Skin of body (tissue), 2 donors: ENCODE measurements around the gene WWOX. TPM values are rescaled to one million over a fixed set of nuclear protein-coding genes. Genes with fewer than 3 reads are reported as not detected.

ENCODE experiments used
- DNase-seq: peaks from one replicate; lab custom pipeline; 2025; lab: John Stamatoyannopoulos, UW
- total RNA-seq: library from RNA; depleted of rRNA; stranded (reverse); fragments of >200 nt; gene quantifications from one replicate; pipeline ENCODE4 v1.2.3, GENCODE V29; 2014

The WWOX gene
- total RNA-seq, 1 donor from 2014 or later = 30.5 TPM

DNA sequence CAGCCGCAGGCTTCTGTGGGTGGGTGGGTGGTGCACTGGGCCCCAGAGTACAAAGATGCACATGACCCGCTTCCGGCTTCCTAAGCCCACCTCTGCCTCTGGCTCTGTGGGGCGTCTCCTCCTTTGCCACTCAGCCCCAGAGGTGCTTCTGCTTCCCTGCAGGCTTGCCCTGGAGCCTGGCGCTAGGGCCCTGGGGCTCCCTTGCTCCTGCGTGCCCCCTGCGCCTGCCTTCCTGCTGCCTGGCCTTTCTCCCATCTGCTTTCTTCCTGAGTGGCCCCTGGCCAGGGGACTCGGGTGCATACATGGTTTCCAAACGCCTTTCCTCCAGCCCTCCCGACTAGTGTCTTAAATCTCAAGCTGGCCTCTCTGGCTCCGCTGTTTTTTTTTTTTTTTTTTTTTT is 3.4 kb downstream of the WWOX start:
- no peak for DNase-seq

DNA sequence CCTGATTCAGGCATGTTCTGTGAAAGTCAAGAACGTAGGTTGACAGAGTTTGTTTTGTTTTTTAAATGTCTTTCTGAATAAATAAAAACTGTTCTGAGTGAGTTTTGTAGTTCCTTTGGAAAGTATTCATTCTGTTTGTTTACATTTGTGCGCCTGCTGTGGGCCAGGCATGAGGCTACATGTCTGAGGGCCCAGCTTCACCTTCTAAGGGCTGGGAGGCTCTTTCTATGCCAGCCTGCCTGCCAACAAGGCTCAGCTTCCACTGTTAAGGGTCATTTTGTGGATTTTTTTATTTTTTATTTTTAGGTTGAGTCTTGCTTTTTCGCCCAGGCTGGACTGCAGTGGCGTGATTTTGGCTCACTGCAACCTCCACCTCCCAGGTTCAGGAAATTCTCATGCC is 6.1 kb downstream of the WWOX start:
- no peak for DNase-seq

DNA sequence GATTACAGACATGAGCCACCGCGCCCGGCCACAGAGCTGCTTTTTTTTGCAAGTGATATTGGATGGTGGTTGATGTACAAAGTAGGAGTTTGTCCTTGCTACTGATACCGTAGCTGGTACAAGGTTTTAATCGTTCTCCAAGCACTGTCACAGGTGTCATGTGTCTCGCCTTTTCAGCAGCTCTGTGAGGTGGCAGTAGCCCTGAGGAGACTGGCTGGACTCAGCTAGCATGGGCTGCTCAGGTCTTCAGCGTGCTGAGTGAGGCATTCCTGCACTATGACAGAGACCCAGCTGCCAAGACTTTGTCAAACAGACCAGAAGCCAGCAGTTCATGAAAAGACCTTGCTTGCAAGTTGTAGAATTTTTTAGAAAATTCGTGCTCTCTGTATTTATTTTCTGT is 7.2 kb downstream of the WWOX start:
- DNase-seq = no peak

DNA sequence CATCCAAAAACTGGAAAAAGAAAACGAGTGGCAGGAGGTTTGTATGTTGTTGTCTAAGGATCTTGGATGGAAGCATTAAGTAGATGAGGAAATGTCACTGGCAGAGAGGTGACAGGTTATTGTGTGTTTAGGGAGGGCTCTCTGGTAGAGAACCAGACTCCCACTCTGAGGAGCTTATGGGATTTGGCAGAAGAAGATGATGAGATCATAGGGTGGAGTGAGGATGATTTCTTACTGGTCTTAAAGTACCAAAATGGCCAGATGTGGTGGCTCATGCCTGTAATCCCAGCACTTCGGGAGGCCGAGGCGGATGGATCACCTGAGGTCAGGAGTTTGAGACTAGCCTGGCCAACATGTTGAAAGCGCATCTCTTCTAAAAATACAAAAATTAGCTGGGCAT is 9.0 kb downstream of the WWOX start:
- DNase-seq = no peak

DNA sequence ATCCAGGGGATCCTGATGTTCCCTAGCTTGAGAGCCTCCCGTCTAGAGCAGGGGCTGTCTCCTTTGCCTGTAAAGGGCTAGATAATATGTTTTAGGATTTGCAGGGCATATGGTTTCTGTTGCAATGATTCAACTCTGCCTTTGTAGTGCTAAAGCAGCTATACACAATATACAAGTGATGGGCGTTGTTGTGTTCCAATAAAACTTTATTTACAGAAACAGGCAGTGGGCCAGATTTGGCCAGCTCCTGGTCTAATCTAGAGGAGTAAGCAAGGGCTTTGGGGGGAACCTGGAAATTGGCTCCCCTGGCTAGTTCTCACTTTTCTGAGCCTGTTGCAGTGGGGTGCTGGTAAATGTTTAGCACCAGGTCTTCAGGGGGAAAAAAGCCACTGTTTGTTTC is 13.8 kb downstream of the WWOX start:
- DNase-seq = no peak

DNA sequence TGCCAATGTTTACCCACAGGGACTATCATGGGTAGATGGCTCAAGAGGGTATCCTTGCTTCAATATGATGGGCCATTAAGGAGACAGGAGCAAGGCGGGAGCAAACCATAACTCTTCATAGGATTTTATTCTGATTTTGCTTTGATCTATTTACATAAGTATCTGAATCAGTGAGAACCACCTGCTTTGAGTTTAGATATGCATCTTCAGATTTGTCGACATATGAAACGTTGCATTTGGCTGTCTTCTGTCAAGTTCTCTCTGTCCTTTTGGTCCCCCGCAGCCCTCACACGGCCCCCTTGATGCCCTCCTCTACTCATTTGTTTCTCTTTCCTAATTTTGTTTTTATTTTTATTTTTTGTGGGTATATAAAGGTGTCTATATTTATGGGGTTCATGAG is 16.2 kb downstream of the WWOX start:
- no peak for DNase-seq

DNA sequence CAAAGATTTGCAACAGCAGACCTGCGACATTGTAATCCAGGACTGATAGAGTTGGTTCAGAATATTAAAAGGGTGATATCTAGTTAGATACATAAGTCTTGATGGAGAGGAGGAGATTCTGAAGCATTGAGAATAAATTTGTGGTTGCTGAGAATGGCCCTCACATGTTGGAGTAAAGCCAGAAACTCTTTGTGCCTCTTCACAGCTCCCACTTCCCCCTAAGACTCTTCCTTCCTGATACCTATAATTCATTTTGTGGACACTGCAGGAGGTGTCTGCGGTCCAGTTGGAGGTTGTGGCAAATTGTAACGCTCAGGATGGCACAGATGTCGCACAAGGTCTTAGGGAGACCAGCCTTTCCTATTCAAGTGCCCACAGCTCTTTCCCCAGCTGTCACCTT is 17.5 kb downstream of the WWOX start:
- no peak for DNase-seq

DNA sequence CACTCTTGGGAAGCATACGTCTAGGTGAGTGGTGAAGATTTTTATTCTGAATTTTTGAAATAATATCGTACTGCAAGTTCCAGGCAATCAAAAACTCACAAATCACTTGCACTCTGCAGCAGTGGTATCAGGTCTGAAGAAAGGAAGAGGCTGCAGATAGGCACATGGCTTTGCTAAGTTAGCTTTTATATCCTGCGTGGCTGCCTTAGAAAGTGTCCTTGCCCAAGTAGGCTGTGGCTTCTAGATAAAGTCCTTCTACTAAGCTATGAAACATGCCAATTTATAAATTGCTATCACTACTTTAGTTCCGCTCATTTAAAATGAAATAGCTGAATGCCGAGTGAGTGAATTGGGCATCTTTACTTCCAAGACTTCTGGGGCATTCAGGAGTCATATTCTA is 17.9 kb downstream of the WWOX start:
- DNase-seq = no peak

DNA sequence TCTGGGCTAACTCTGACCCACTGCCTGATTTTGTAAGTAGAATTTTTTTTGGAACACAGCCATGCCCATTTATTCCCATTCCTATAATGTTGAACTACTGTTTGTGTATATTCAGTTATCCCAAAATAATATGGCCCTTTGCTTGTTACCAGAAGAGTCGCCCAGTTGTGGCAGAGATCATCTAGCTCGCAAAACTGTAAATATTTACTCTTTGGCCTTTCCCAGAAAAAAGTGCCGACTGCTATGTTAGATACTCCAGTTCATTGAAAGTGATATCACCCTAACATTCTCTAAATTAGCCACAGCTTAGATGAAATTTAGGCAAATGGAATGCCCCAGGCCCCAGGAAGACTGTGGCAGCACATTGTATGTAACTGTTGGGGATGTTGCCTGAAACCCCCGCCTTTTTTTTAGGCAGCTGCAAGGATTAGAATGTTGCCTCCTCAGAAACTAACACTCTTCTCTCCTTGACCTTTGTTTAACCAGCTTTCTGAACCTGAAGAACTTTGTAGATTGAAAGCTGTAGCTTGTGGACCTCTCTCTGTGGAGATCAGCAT is 19.1 kb downstream of the WWOX start:
- no peak for DNase-seq

DNA sequence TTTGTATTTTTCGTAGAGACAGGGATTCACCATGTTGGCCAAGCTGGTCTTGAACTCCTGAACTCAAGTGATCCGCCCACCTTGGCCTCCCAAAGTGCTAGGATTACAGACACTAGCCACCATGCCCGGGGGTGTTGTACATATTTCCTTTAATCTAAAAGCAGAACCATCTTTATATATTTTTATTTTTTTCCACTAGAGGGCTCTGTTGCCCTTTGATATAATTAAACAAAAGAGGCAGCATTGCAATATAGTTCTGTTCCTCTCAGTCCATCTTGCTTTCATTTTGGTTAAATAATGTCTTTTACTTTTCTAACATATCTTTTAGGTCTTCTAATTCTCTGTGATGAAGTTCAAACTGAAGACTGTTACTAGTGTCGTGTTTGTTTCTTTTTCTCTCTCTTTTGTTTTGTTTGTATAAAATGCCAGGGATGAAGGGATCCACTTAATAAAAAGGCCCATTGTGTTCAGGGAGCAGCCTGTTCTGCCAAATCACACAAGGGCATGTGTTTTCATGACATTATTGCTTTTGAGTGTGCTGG is 23.4 kb downstream of the WWOX start:
- peak; percentile 39 for DNase-seq

DNA sequence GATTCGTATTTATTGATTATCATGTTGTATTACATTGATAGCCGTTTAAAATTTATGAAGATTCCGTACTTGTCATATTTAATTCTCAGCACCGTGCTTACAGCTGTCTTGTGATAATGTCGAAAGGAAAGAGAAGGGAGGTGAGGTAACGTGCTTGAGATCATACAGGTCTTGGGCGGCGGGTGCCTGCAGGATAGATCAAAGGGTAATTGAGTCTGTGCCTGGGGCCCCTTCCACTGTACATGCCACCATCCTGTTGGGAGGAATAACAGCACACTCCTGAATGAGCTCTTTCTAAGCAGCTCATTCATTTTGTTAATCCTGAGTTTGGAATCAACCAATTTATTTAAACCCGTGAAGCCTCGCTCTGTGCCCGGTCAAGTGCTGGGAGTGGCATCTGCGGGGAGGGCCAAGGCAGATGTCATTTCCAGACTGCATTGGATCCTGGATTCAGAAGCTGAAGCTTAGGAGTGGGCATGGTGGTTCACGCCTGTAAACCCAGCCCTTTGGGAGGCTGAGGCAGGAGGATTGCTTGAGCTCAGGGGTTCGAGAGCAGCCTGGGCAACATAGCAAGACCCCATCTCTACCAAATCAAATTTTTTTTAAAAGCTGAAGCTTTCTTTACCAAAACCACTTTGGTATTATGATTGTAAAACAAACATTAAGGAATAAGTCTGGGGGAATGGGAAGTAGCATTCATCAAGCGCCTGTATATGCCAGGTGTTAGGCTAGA is 25.8 kb downstream of the WWOX start:
- DNase-seq = no peak

DNA sequence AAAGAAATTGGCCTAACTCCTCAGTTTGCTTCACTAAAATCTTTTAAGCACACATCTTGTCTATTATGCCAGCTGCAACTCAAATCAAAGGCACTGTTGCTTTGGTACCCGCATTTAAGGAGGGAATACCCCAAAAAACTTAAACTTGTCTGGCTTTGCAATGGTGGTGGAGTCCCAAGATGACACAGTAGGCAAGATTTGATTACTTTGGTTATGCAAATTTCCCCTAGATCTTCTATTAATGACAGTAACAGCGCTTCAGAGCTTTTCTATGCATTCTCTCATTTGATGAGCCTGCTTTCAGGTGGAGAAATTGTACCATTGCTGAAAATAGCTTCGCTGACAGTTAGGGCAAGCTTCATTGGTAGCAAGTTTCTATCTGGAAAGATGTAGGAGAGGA is 27.2 kb downstream of the WWOX start:
- no peak for DNase-seq

DNA sequence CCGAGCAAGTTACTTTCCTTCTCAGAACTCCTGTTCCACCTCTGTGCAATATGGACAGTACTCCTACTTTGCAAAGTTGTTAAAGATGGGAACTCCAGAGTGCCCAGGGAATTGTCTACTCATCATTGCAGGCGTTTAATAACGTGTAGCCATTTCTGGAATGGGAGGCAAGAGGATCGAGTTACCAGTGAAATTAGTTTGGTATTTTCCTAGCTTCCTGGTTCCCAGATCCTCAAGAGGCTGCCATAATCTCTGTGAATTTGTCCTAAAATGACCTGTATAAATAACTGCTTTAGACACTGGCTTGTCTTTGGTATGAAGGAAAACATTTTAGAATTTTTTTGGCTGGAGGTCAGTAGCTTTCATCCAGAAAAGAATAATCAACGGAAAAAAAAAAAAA is 27.7 kb downstream of the WWOX start:
- DNase-seq = no peak

DNA sequence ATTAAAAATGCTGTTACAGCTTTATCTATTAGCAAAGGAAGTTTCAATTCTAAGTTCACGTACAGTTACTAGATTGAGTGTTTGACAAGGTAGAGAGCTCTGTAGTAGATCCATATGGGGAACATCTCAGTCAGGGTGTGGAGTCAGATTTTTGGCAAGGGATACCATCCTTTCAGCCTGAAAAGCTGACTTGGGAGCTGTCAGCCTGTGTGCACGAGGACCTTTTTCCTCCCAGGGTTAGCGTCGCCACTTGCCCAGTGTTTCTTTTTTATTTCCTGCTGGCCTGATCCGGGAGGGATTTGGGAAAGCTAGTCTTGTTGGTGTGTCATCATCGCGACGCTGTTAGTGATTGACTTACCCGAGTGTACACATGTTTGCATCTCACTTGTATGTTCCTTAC is 29.5 kb downstream of the WWOX start:
- DNase-seq = no peak

DNA sequence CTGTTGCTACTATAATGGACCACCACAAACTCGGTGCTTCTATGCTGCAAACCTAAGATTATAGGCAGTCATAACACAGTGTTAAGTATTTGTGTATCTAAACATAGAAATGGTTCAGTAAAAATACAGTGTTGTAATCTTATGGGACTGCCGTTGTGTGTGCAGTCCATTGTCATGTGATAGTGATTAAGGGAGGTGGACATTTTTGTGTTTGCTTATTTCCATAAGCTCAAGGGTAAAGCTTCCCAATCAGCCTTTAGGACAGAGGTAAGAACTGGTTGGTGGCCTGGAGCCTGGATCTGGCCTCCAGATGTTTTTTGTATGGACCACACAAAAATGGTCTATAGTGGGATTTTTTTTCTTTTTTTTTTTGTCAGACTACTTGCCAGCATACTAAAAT is 29.9 kb downstream of the WWOX start:
- DNase-seq = peak; percentile 28

DNA sequence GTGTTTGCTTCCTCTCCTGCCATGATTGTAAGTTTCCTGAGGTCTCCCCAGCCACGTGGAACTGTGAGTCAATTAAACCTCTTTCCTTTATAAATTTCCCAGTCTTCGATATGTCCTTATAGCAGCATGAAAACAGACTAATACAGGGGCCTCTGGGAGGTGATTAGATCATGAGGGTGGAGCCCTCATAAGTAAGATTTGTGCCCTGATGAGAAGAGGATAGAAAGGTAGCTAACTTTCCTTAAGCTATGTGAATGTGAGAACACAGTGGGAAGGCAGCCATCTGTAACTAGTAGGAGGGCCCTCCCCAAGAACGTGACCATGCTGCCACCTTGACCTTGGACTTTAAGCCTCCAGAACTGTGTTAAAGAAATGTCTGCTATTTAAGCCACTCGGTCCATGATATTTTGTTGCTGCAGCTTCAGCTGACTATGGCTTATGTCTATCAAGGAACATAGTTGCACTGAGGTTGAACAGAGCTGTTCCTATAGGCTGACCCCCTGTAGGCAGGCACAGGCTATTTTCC is 30.7 kb downstream of the WWOX start:
- DNase-seq = no peak

DNA sequence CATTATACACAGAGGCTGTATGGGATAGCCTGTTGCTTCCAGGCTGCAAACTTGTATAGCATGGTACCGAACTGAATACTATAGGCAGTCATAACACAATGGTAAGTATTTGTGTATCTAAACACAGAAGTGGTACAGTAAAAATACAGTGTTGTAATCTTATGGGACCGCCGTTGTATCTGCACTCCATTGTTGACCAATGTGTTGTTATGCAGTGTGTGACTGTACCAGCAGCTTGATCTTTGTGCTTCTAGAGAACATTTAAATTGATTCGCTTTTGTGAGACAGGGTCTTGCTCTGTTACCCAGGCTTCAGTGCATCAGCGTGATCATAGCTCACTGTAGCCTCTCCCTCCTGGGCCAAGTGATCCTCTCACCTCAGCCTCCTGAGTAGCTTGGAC is 31.5 kb downstream of the WWOX start:
- DNase-seq = no peak

DNA sequence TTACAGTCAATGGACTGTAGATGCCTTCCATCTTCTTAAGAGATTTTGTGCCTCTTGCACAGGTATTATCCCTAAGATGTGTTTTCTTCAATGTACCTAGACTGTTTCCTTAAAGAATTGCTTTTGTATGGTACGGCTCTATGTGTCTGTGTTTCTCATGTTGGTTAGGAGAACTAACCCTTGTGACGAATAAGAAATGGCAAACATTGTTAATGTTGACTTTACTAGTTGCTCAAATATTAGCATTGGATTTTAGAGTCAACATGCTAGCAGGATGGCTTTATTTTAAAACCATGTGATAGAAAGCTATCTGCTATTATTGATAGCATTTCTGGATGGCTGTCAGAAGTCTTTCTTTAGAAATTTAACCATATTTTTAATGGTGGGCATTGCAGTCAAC is 34.5 kb downstream of the WWOX start:
- DNase-seq = no peak

DNA sequence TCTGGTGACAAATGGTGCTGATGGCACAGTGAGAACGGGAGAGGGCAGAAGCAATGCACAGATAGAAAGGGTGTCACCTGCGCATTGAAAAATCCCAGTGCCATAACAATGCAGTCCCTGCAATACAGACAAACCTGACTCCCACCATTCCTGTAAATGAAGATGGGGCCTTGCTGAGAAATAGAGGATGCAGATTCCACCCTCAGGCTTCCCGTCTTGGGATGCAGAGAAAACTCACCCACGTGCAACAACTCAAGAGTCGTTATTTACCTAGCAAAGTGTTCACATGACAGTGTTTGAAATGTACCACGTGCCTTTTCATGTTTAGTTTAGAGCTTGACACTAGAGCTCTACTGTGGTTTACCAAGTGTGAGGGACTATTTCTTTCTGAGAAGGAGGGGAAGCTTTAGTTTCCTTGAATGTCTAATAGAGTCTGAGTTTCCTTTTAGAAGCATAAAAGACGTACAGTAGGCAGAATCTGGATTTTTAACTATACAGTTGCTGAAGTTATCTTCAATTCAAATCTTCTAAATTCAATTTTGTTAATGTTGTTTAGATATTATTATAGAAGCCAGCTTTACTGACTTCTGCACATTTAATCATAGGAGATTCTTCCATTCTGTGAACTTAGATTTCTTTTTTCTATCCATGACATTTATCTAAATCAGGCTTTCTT is 35.6 kb downstream of the WWOX start:
- no peak for DNase-seq

DNA sequence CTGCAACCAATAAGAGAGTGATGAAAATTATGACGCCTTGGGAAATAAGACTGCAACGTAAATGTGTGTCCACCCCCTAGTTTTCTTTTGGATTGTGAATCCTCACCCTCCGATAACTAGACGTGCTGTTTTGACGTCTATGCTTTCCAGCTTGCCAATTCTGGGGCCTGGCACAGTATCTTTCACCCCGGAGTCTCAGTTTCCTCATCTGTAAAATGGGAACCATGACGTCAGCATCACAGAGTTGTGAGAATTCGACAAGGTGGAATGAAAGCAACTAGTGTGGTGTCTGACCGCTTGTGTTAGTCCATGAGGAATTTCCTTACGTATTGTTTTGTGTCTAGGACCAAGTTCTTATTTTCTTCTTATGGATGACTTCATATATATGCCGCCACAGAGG is 37.7 kb downstream of the WWOX start:
- no peak for DNase-seq

DNA sequence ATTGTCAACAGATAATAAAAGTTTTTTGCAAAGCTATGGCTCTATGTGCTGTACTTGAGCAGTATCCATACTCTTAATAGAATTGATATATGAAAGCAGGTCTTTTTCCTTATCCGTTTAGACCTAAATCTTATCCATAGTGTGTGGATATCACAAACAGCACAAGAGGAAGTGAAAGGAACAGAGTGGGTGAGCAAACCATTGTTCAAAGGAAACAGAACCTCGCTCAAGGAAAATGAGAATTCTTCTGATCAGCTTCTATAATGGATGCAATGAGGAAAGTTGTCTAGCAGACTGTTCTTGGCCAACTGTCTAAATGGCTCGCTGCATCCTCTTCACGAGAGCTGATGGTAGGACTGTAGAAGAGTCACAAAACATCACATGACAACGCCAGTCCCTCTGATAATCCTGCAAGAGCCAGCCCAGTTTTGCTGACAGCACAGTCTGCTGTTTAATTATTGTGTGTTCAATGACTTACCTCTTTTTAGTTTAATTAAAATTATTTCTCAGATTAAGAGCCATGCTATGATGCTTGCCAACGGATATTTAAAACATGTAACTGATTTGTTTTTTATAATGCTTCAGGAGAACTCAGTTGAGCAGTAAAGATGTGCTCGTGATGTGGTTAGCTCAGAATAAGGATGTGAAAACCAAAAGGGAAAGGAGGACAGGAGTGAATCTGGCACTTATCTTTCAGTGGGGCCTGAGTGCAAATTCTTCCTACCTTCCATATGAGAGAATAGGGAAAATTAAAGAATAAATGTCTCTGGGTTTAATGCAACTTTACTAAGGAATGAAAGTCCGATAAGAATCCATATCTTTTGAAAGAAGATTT is 38.5 kb downstream of the WWOX start:
- no peak for DNase-seq
